Neuronal stem cell (in vitro differentiated cells): ENCODE results near the gene CD1D.

ENCODE experiments used
- DNase-seq: peaks from one replicate; pipeline ENCODE4 v3.0.0-alpha.2; 2013; ENCODE audit warnings: low spot score
- H2AFZ ChIP-seq: one replicate; pipeline ENCODE4 v1.6.1; 2013; ENCODE audit warnings: mild to moderate bottlenecking, low read length, inconsistent platforms
- H2AK5ac ChIP-seq: 2 replicates; pipeline ENCODE4 v1.6.1; 2013; ENCODE audit warnings: low read depth, mild to moderate bottlenecking, inconsistent platforms, low read length, moderate library complexity, mixed read lengths
- H2BK120ac ChIP-seq: 2 replicates; pipeline ENCODE4 v1.6.1; 2013; ENCODE audit warnings: low read depth, mild to moderate bottlenecking, inconsistent platforms, low read length, moderate library complexity, mixed read lengths
- H2BK12ac ChIP-seq: one replicate; pipeline ENCODE4 v1.6.1; 2013; ENCODE audit warnings: low read length, inconsistent platforms
- H2BK15ac ChIP-seq: 2 replicates; pipeline ENCODE4 v1.6.1; 2013; ENCODE audit warnings: mild to moderate bottlenecking, low read length, inconsistent platforms, mixed read lengths
- H2BK5ac ChIP-seq: one replicate; pipeline ENCODE4 v1.6.1; 2013; ENCODE audit warnings: inconsistent platforms, mild to moderate bottlenecking, low read length, moderate library complexity
- H3K14ac ChIP-seq: one replicate; pipeline ENCODE4 v1.6.1; 2013; ENCODE audit warnings: low read length, inconsistent platforms
- H3K18ac ChIP-seq: 2 replicates; pipeline ENCODE4 v1.6.1; 2013; ENCODE audit warnings: low read length, inconsistent platforms
- H3K23ac ChIP-seq: 2 replicates; pipeline ENCODE4 v1.6.1; 2013; ENCODE audit warnings: low read depth, mild to moderate bottlenecking, mixed read lengths, low read length, inconsistent platforms; ENCODE audit not compliant: poor library complexity
- H3K27ac ChIP-seq: replicated peaks from 3 replicates; pipeline ENCODE4 v1.5.1; 2013; ENCODE audit warnings: low read length, inconsistent platforms
- H3K27me3 ChIP-seq, 3 experiments: 2 replicates each; pipeline ENCODE4 v1.6.1; 2013; ENCODE audit warnings: low read length in 3 of 3, mild to moderate bottlenecking in 2 of 3, inconsistent platforms in 1 of 3, low read depth in 1 of 3, mixed read lengths in 1 of 3, moderate library complexity in 1 of 3; ENCODE audit not compliant: control insufficient read depth in 3 of 3, insufficient read depth in 3 of 3
- H3K36me3 ChIP-seq, 2 donors: replicated peaks in 1 of 2; 2 replicates each; pipeline ENCODE4 v1.6.1; 2013; ENCODE audit warnings: low read length in 2 of 2; ENCODE audit not compliant: control insufficient read depth in 2 of 2, insufficient read depth in 2 of 2
- H3K4ac ChIP-seq: 2 replicates; pipeline ENCODE4 v1.6.1; 2013; ENCODE audit warnings: inconsistent platforms, mild to moderate bottlenecking, low read length, moderate library complexity
- H3K4me1 ChIP-seq, 2 donors: 1 replicate in 1 of 2; 2 replicates in 1 of 2; pipeline ENCODE4 v1.6.1; 2013; ENCODE audit warnings: low read length in 2 of 2, low read depth in 1 of 2; ENCODE audit not compliant: control insufficient read depth in 2 of 2, insufficient read depth in 1 of 2
- H3K4me2 ChIP-seq: one replicate; pipeline ENCODE4 v1.6.1; 2013; ENCODE audit warnings: mild to moderate bottlenecking, low read length, inconsistent platforms; ENCODE audit not compliant: insufficient read depth, poor library complexity, severe bottlenecking
- H3K4me3 ChIP-seq, 2 donors: 2 replicates each; pipeline ENCODE4 v1.5.1; 2013; ENCODE audit warnings: low read length in 2 of 2, mild to moderate bottlenecking in 2 of 2, inconsistent platforms in 1 of 2, moderate library complexity in 1 of 2
- H3K79me1 ChIP-seq: one replicate; pipeline ENCODE4 v1.6.1; 2013; ENCODE audit warnings: low read depth, mild to moderate bottlenecking, inconsistent platforms, low read length, moderate library complexity
- H3K9ac ChIP-seq: one replicate; pipeline ENCODE4 v1.6.1; 2013; ENCODE audit warnings: mild to moderate bottlenecking, low read depth, low read length, inconsistent platforms; ENCODE audit not compliant: poor library complexity
- H3K9me3 ChIP-seq, 2 donors: replicated peaks in 1 of 2; 2 replicates each; pipeline versions ENCODE3 to v1.6.1; 2013; ENCODE audit warnings: low read length in 2 of 2, mild to moderate bottlenecking in 2 of 2, inconsistent platforms in 1 of 2, low read depth in 1 of 2, mixed read lengths in 1 of 2, moderate library complexity in 1 of 2; ENCODE audit not compliant: control insufficient read depth in 2 of 2, insufficient read depth in 1 of 2
- H4K8ac ChIP-seq: one replicate; pipeline ENCODE4 v1.6.1; 2013; ENCODE audit warnings: low read depth, mild to moderate bottlenecking, inconsistent platforms, low read length, moderate library complexity
- H4K91ac ChIP-seq: one replicate; pipeline ENCODE4 v1.6.1; 2013; ENCODE audit warnings: low read length, low read depth, mild to moderate bottlenecking, inconsistent platforms; ENCODE audit not compliant: poor library complexity
- WGBS, 2 donors: extraction: QIAGEN DNeasy Blood & Tissue Kit; methylation state at CpG; one replicate each; pipeline ENCODE4 v1.1.7; 2013; ENCODE audit warnings: missing lambda C conversion rate in 2 of 2, mixed read lengths in 1 of 2; ENCODE audit not compliant: insufficient read length in 2 of 2, insufficient replicate concordance in 1 of 2; ENCODE audit errors: extremely low coverage in 2 of 2; 5-methylcytosine and 5-hydroxymethylcytosine counted together

The CD1D gene

GRCh38 chr1:158199849-158200248 is 19.2 kb downstream of the CD1D start:
- H4K8ac ChIP-seq, result no peak overlapping the region
- DNase-seq, result no peak
- no peaks in the 10 kb centered on the region for H3K79me1 ChIP-seq
- H3K27ac ChIP-seq, result no peak overlapping the region
- H2BK12ac ChIP-seq, result no peak overlapping the region
- no peaks in the 10 kb centered on the region for H3K4me1 ChIP-seq
- no peak overlapping the region for H2BK15ac ChIP-seq
- H4K91ac ChIP-seq, result no peak overlapping the region
- H3K4me2 ChIP-seq, result no peak overlapping the region
- H2AK5ac ChIP-seq, result no peak overlapping the region
- H3K9me3 ChIP-seq, result no peaks in the 10 kb centered on the region
- no peak overlapping the region for H3K14ac ChIP-seq
- no peak overlapping the region for H3K18ac ChIP-seq
- H3K23ac ChIP-seq, result no peak overlapping the region
- no peak overlapping the region for H2BK120ac ChIP-seq
- H3K4me3 ChIP-seq, result no peak overlapping the region
- no peaks in the 10 kb centered on the region for H3K36me3 ChIP-seq
- WGBS, 2 donors, result no CpG with 5 or more reads among the region's 5 CpGs
- H2AFZ ChIP-seq, result no peak overlapping the region
- no peak overlapping the region for H3K4ac ChIP-seq
- H3K9ac ChIP-seq, result no peak overlapping the region
- H3K27me3 ChIP-seq, result peaks cover 0 to 7% (median 0%) of the 10 kb centered on the region in 3 experiments
- H2BK5ac ChIP-seq, result no peak overlapping the region

DNA sequence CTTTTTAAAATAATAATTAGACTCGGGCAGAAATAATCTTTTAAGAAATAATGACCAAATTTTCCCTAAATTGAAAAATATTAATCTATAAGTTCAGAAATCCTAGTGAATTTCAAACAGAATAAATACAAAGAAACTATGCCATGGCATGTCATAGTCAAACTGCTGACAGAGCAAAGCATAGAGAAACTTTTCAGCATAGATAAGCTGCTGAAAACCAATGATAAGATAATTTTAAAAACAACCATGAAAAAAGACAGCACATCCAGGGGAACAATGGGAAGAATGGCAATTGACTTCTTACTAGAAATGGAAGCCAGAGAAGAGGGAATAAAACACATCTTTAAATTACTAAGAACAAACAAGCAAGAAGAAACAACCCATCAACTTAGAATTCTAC is 19.8 kb downstream of the CD1D start:
- H3K4ac ChIP-seq, result no peak overlapping the region
- no peaks in the 10 kb centered on the region for H3K4me1 ChIP-seq
- H3K36me3 ChIP-seq, result no peaks in the 10 kb centered on the region
- no peak overlapping the region for H2BK120ac ChIP-seq
- no peak overlapping the region for H2BK12ac ChIP-seq
- H3K27me3 ChIP-seq, result peaks cover 0 to 7% (median 0%) of the 10 kb centered on the region in 3 experiments
- H2AK5ac ChIP-seq, result no peak overlapping the region
- no peak overlapping the region for H3K14ac ChIP-seq
- no peak overlapping the region for H2BK15ac ChIP-seq
- H3K79me1 ChIP-seq, result no peaks in the 10 kb centered on the region
- no peak overlapping the region for H2BK5ac ChIP-seq
- no peak overlapping the region for H3K4me3 ChIP-seq
- H3K27ac ChIP-seq, result no peak overlapping the region
- no peak overlapping the region for H4K91ac ChIP-seq
- DNase-seq, result no peak
- no peak overlapping the region for H3K9ac ChIP-seq
- H2AFZ ChIP-seq, result no peak overlapping the region
- no peak overlapping the region for H3K4me2 ChIP-seq
- no peak overlapping the region for H4K8ac ChIP-seq
- no CpG with 5 or more reads among the region's 1 CpG for WGBS, 2 donors
- no peaks in the 10 kb centered on the region for H3K9me3 ChIP-seq
- H3K18ac ChIP-seq, result no peak overlapping the region
- no peak overlapping the region for H3K23ac ChIP-seq

DNA sequence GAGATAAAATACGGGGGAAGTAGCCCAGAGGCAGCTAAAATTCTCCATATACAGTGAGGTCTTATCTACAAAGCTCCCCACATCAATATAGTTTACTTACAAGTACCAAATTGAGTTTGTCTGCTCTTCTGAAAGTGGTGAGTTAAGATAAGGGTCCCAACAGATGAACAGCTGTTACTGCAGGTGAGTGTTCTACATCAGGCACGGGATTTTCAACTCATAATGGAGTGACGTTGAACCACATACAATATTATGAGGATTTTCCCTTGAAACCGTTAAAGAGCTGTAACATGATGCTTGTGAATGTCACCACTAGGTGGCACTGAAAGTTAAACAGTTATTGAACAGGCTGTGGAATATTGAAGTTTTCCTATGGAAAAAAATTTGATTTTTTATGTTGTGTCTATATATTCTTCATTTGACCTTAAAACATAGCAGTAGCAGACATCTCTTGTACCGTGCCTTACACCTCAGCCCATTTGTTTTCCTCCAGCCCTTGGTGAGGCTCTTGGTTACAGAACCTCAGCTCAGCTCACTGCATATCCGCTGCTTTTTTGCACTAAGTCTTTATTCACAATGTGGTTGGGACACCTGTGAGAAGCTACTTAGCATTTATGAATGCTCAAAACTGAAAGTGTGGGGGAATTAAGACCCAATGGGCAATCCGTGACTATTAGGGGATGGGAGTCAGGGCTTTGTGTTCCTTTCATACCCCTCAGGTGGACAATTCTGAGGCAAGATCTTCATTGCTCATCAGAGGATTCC is 23.2 kb downstream of the CD1D start:
- H2AFZ ChIP-seq, result peak overlapping the region; percentile 79
- H3K9ac ChIP-seq, result no peak overlapping the region
- H4K91ac ChIP-seq, result no peak overlapping the region
- peaks cover 0 to 4% (median 0%) of the 10 kb centered on the region in 3 experiments for H3K27me3 ChIP-seq
- no peak overlapping the region for H2BK5ac ChIP-seq
- no peak overlapping the region for H3K18ac ChIP-seq
- H4K8ac ChIP-seq, result no peak overlapping the region
- no peak overlapping the region for H2AK5ac ChIP-seq
- no CpG with 5 or more reads among the region's 7 CpGs for WGBS, 2 donors
- H3K4me3 ChIP-seq, result no peak overlapping the region
- no peak overlapping the region for H3K23ac ChIP-seq
- no peaks in the 10 kb centered on the region for H3K9me3 ChIP-seq
- H3K36me3 ChIP-seq, result no peaks in the 10 kb centered on the region
- H3K4ac ChIP-seq, result no peak overlapping the region
- peaks cover 0 to 2% of the 10 kb centered on the region in 2 donors for H3K4me1 ChIP-seq
- no peak overlapping the region for H3K14ac ChIP-seq
- H3K79me1 ChIP-seq, result no peaks in the 10 kb centered on the region
- H2BK120ac ChIP-seq, result no peak overlapping the region
- no peak overlapping the region for H3K27ac ChIP-seq
- peak; percentile 60 for DNase-seq
- no peak overlapping the region for H2BK12ac ChIP-seq
- no peak overlapping the region for H3K4me2 ChIP-seq
- no peak overlapping the region for H2BK15ac ChIP-seq

- Histone ChIP-seq H2BK12ac (no peak overlapping the region), H2AFZ (no peak overlapping the region), H2BK120ac (no peak overlapping the region), H3K4ac (no peak overlapping the region), H4K91ac (no peak overlapping the region), H3K27me3 (peaks cover 0 to 4% (median 0%) of the 10 kb centered on the region in 3 experiments), H3K14ac (no peak overlapping the region), H3K79me1 (no peaks in the 10 kb centered on the region), H3K4me2 (no peak overlapping the region), H2BK5ac (no peak overlapping the region), H3K36me3 (no peaks in the 10 kb centered on the region), H3K23ac (no peak overlapping the region), H3K9ac (no peak overlapping the region), H3K27ac (no peak overlapping the region), H3K4me1 (peaks cover 0 to 2% of the 10 kb centered on the region in 2 donors), H2AK5ac (no peak overlapping the region), H4K8ac (no peak overlapping the region), H3K4me3 (no peak overlapping the region), H2BK15ac (no peak overlapping the region), H3K18ac (no peak overlapping the region), H3K9me3 (no peaks in the 10 kb centered on the region)
- DNase-seq, result no peak
- no CpG with 5 or more reads among the region's 5 CpGs for WGBS, 2 donors
Observed at GRCh38 chr1:158204458-158204827, 23.7 kb downstream of the CD1D start.
